WTC11 (cell line): ENCODE results near the gene DYRK1A. TPM values are rescaled to one million over a fixed set of nuclear protein-coding genes. Genes with fewer than 3 reads are reported as not detected.

Experiments
- ATAC-seq: fragments of 200-7000 bp; cut with Tn5 transposase; 2 replicates; pipeline ENCODE4 v1.10.0; 2021; ENCODE audit warnings: mild to moderate bottlenecking, moderate library complexity
- CTCF ChIA-PET: fragments of 300-600 bp; sonication (Branson Sonifier 250); formaldehyde crosslinking; loops from one replicate; lab custom pipeline; 2021; ENCODE audit warnings: antibody characterized with exemption; lab: Charles Lee
- POLR2A ChIA-PET: fragments of 350-600 bp; sonication (Branson Sonifier 250); formaldehyde crosslinking; loops from one replicate; lab custom pipeline; 2021; ENCODE audit warnings: antibody characterized with exemption; lab: Charles Lee
- DNase-seq: peaks from one replicate; pipeline ENCODE4 v3.0.0; 2021; ENCODE audit warnings: low spot score
- H3K27ac Mint-ChIP-seq: 2 replicates; pipeline ENCODE4 v1.8.0; 2021; ENCODE audit warnings: mixed read lengths
- H3K27me3 Mint-ChIP-seq: 2 replicates; pipeline ENCODE4 v1.8.0; 2021; ENCODE audit warnings: low read depth, mild to moderate bottlenecking, moderate library complexity, mixed read lengths
- H3K36me3 Mint-ChIP-seq: 2 replicates; pipeline ENCODE4 v1.8.0; 2021; ENCODE audit warnings: mixed read lengths
- H3K4me1 Mint-ChIP-seq: 2 replicates; pipeline ENCODE4 v1.8.0; 2022; ENCODE audit warnings: mixed read lengths
- H3K4me3 Mint-ChIP-seq: 2 replicates; pipeline ENCODE4 v1.8.0; 2021; ENCODE audit warnings: mild to moderate bottlenecking, moderate library complexity, mixed read lengths
- H3K9me3 Mint-ChIP-seq: 2 replicates; pipeline ENCODE4 v1.8.0; 2021; ENCODE audit warnings: mixed read lengths
- ARID4B ChIP-seq: sonication (generic); formaldehyde crosslinking; IDR thresholded peaks from 2 replicates; pipeline ENCODE4 v1.8.0; 2023; ENCODE audit warnings: missing genetic modification reagents, mild to moderate bottlenecking, borderline replicate concordance
- ATF1 ChIP-seq: sonication (generic); formaldehyde crosslinking; IDR thresholded peaks from 2 replicates; pipeline ENCODE4 v1.8.1; 2023; ENCODE audit warnings: mild to moderate bottlenecking, moderate library complexity, missing genetic modification reagents
- ATF6 ChIP-seq: sonication (generic); formaldehyde crosslinking; IDR thresholded peaks from 2 replicates; pipeline ENCODE4 v1.8.1; 2023; ENCODE audit warnings: mild to moderate bottlenecking, missing genetic modification reagents
- CTCF ChIP-seq: fragments of 200-600 bp; IDR thresholded peaks from 2 replicates; pipeline ENCODE4 v1.8.0; 2022; ENCODE audit warnings: antibody characterized with exemption
- E2F5 ChIP-seq: sonication (generic); formaldehyde crosslinking; IDR thresholded peaks from 2 replicates; pipeline ENCODE4 v1.8.1; 2022; ENCODE audit warnings: mild to moderate bottlenecking, moderate library complexity, missing genetic modification reagents
- GABPB1 ChIP-seq: sonication (generic); formaldehyde crosslinking; IDR thresholded peaks from 2 replicates; pipeline ENCODE4 v1.8.1; 2023; ENCODE audit warnings: mild to moderate bottlenecking, missing genetic modification reagents
- IRF1 ChIP-seq: sonication (generic); formaldehyde crosslinking; IDR thresholded peaks from 2 replicates; pipeline ENCODE4 v1.8.0; 2023; ENCODE audit warnings: missing genetic modification reagents
- MYBL2 ChIP-seq: sonication (generic); formaldehyde crosslinking; IDR thresholded peaks from 2 replicates; pipeline ENCODE4 v1.8.1; 2023; ENCODE audit warnings: mild to moderate bottlenecking, moderate library complexity, missing genetic modification reagents
- NFYB ChIP-seq: sonication (generic); formaldehyde crosslinking; conservative IDR thresholded peaks from 2 replicates; pipeline ENCODE4 v1.8.0; 2022; ENCODE audit warnings: low read depth, missing genetic modification reagents
- NR1H2 ChIP-seq: sonication (generic); formaldehyde crosslinking; IDR thresholded peaks from 2 replicates; pipeline ENCODE4 v1.9.0; 2021; ENCODE audit warnings: mild to moderate bottlenecking, moderate library complexity, missing genetic modification reagents
- OVOL2 ChIP-seq: fragments of 250-450 bp; sonication (Bioruptor Pico); IDR thresholded peaks from 2 replicates; pipeline ENCODE4 v1.9.0; 2021; ENCODE audit warnings: mild to moderate bottlenecking, borderline replicate concordance
- RELA ChIP-seq: sonication (generic); formaldehyde crosslinking; IDR thresholded peaks from 2 replicates; pipeline ENCODE4 v1.8.1; 2022; ENCODE audit warnings: missing genetic modification reagents, mild to moderate bottlenecking, borderline replicate concordance
- SMAD4 ChIP-seq: sonication (generic); formaldehyde crosslinking; IDR thresholded peaks from 2 replicates; pipeline ENCODE4 v1.8.0; 2022; ENCODE audit warnings: mild to moderate bottlenecking, missing genetic modification reagents
- TCF7 ChIP-seq: sonication (generic); formaldehyde crosslinking; IDR thresholded peaks from 2 replicates; pipeline ENCODE4 v1.8.0; 2022; ENCODE audit warnings: mild to moderate bottlenecking, low read depth, missing genetic modification reagents, moderate library complexity
- TEAD4 ChIP-seq: sonication (generic); formaldehyde crosslinking; IDR thresholded peaks from 2 replicates; pipeline ENCODE4 v1.8.0; 2022; ENCODE audit warnings: mild to moderate bottlenecking, missing genetic modification reagents
- USF2 ChIP-seq: sonication (generic); formaldehyde crosslinking; IDR thresholded peaks from 2 replicates; pipeline ENCODE4 v1.8.1; 2023; ENCODE audit warnings: mild to moderate bottlenecking, missing genetic modification reagents, moderate library complexity
- ZNF219 ChIP-seq: sonication (generic); formaldehyde crosslinking; IDR thresholded peaks from 2 replicates; pipeline ENCODE4 v1.8.0; 2023; ENCODE audit warnings: missing genetic modification reagents, mild to moderate bottlenecking, borderline replicate concordance
- ZNF317 ChIP-seq: sonication (generic); formaldehyde crosslinking; IDR thresholded peaks from 2 replicates; pipeline ENCODE4 v1.8.1; 2023; ENCODE audit warnings: low read depth, mild to moderate bottlenecking, moderate library complexity, missing genetic modification reagents, borderline replicate concordance
- ZNF512 ChIP-seq: sonication (generic); formaldehyde crosslinking; IDR thresholded peaks from 2 replicates; pipeline ENCODE4 v1.8.1; 2022; ENCODE audit warnings: missing genetic modification reagents, borderline replicate concordance
- total RNA-seq: library from RNA; stranded (reverse); gene quantifications from 3 replicates; pipeline ENCODE4 v1.2.3, GENCODE V29; 2021

Gene DYRK1A
- total RNA-seq, 1 experiment from 2014 or later, result 56.5 TPM

- no peak for TF ChIP-seq ARID4B
- TF ChIP-seq GABPB1 (CRISPR knock-in tag), result no peak
- no peak for TF ChIP-seq IRF1 (CRISPR knock-in tag)
These were observed 9.9 kb upstream of the DYRK1A start (continued) for GRCh38 chr21:37356706-37357105.

GRCh38 chr21:37357691-37358090 is 8.9 kb upstream of the DYRK1A start:
- ChIA-PET POLR2A (no interaction called here), CTCF (no interaction called here)
- no peak overlapping the region for H3K4me3 Mint-ChIP-seq
- ATAC-seq (no peak), DNase-seq (no peak)
- TF ChIP-seq NFYB (CRISPR knock-in tag) (no peak), ATF1 (CRISPR knock-in tag) (no peak), NR1H2 (CRISPR knock-in tag) (no peak), ZNF512 (CRISPR knock-in tag) (no peak), TEAD4 (CRISPR knock-in tag) (no peak), ATF6 (no peak), TCF7 (no peak), E2F5 (CRISPR knock-in tag) (no peak), MYBL2 (no peak), RELA (CRISPR knock-in tag) (no peak), ZNF317 (no peak), SMAD4 (no peak), ZNF219 (CRISPR knock-in tag) (no peak), USF2 (CRISPR knock-in tag) (no peak), IRF1 (CRISPR knock-in tag) (no peak), CTCF (no peak), OVOL2 (no peak)
- H3K9me3 Mint-ChIP-seq, result no peaks in the 10 kb centered on the region
- H3K36me3 Mint-ChIP-seq, result no peaks in the 10 kb centered on the region
- peaks cover 24% of the 10 kb centered on the region for H3K4me1 Mint-ChIP-seq
- no peaks in the 10 kb centered on the region for H3K27me3 Mint-ChIP-seq
- no peak overlapping the region for H3K27ac Mint-ChIP-seq
